ENCODE data around the gene GNB4. TPM values are rescaled to one million over a fixed set of nuclear protein-coding genes. Genes with fewer than 3 reads are reported as not detected.

The GNB4 gene
- total RNA-seq = 56.2 and 71.5 TPM in 2 replicates

GRCh38 chr3:179451265-179452175, at the start of gene GNB4:
Gene GNB4 (minus strand): TSS chr3:179451470. CDS start chr3:179426200, 25,270 bp downstream.

GRCh38 chr3:179347345-179348194, 103.7 kb downstream of the GNB4 start, which contains the start of gene MFN1:
Gene MFN1 (plus strand): TSS chr3:179347709. CDS start chr3:179348852, 1,143 bp downstream.

Other genes with a start within 250 kb of the GNB4 start
- gene KCNMB3, start 200.4 kb downstream of the GNB4 start, total RNA-seq = 0.54 and 1.2 TPM in 2 replicates
- 30.1 and 33.7 TPM in 2 replicates for gene ZNF639, start 128.4 kb downstream of the GNB4 start, total RNA-seq
- 36.7 and 44.3 TPM in 2 replicates for gene MFN1, start 103.8 kb downstream of the GNB4 start, total RNA-seq
- gene ACTL6A, start 111.5 kb upstream of the GNB4 start, total RNA-seq = 61.6 and 69.7 TPM in 2 replicates
- gene MRPL47, start 153.2 kb upstream of the GNB4 start, total RNA-seq = 29.6 and 39.9 TPM in 2 replicates
- 116 and 137 TPM in 2 replicates for gene NDUFB5, start 153.3 kb upstream of the GNB4 start, total RNA-seq
- gene USP13, start 201.6 kb upstream of the GNB4 start, total RNA-seq = 7.7 and 8.0 TPM in 2 replicates